K562 (cell line): ENCODE data around the gene MTIF3. TPM values are rescaled to one million over a fixed set of nuclear protein-coding genes. Genes with fewer than 3 reads are reported as not detected.

Experiments used
- BCLAF1 ChIP-seq, 2 experiments: fragments of 450-650 bp in 1 of 2; IDR thresholded peaks; 2 replicates each; pipeline ENCODE4 v1.6.1; 2011 to 2017; ENCODE audit warnings: low read depth in 2 of 2, antibody characterized with exemption in 1 of 2, borderline replicate concordance in 1 of 2, low read length in 1 of 2, mild to moderate bottlenecking in 1 of 2, mixed read lengths in 1 of 2; ENCODE audit not compliant: control insufficient read depth in 1 of 2
- BRD9 ChIP-seq: fragments of 450-650 bp; IDR thresholded peaks from 2 replicates; pipeline ENCODE4 v1.6.1; 2018; ENCODE audit warnings: low read depth; ENCODE audit not compliant: partially characterized antibody
- CBFB ChIP-seq: sonication (generic); formaldehyde crosslinking; IDR thresholded peaks from 2 replicates; pipeline ENCODE4 v1.4.0; 2020; ENCODE audit warnings: mild to moderate bottlenecking, missing genetic modification reagents
- CC2D1A ChIP-seq: fragments of 450-650 bp; IDR thresholded peaks from 2 replicates; pipeline ENCODE4 v1.6.1; 2017; ENCODE audit warnings: mild to moderate bottlenecking
- CCAR2 ChIP-seq: fragments of 200-400 bp; formaldehyde crosslinking; IDR thresholded peaks from 2 replicates; pipeline ENCODE4 v1.6.1; 2017; ENCODE audit warnings: mild to moderate bottlenecking, low read depth, low read length
- CHD4 ChIP-seq: fragments of 200-600 bp; sonication (generic); IDR thresholded peaks from 3 replicates; pipeline ENCODE4 v1.6.1; 2012; ENCODE audit warnings: low read depth, mild to moderate bottlenecking, mixed read lengths, low read length, inconsistent platforms; ENCODE audit not compliant: insufficient read depth, insufficient replicate concordance, poor library complexity, severe bottlenecking
- CREBBP ChIP-seq: IDR thresholded peaks from one replicate; pipeline ENCODE4 v1.6.1; 2012; ENCODE audit warnings: low read depth, mild to moderate bottlenecking, control low read depth, inconsistent platforms, low read length
- DIDO1 ChIP-seq: fragments of 450-650 bp; IDR thresholded peaks from 2 replicates; pipeline ENCODE4 v1.6.1; 2016; ENCODE audit warnings: low read depth, missing biosample characterization, missing genetic modification characterization
- ELF1 ChIP-seq: fragments of 200-800 bp; sonication (Bioruptor generic); IDR thresholded peaks from 2 replicates; pipeline ENCODE4 v1.6.1; 2016; ENCODE audit warnings: missing genetic modification characterization, missing compliant biosample characterization
- HOXB6 ChIP-seq: fragments of 250-450 bp; sonication (Bioruptor Pico); IDR thresholded peaks from 2 replicates; pipeline ENCODE4 v1.5.1; 2022; ENCODE audit warnings: mild to moderate bottlenecking, borderline replicate concordance
- MAFK ChIP-seq: IDR thresholded peaks from 2 replicates; pipeline ENCODE4 v1.6.1; 2011; ENCODE audit warnings: low read length, improper control_type of control experiment
- MXI1 ChIP-seq: IDR thresholded peaks from 2 replicates; pipeline ENCODE4 v1.6.1; 2011; ENCODE audit warnings: low read depth, mild to moderate bottlenecking, improper control_type of control experiment, low read length
- NELFE ChIP-seq: IDR thresholded peaks from 2 replicates; pipeline ENCODE4 v1.6.1; 2011; ENCODE audit warnings: mild to moderate bottlenecking; ENCODE audit not compliant: insufficient read depth, insufficient read length
- NFE2 ChIP-seq: IDR thresholded peaks from 2 replicates; pipeline ENCODE4 v1.6.1; 2014; ENCODE audit warnings: antibody characterized with exemption, low read depth
- PATZ1 ChIP-seq: fragments of 250-450 bp; sonication (Bioruptor Pico); IDR thresholded peaks from 2 replicates; pipeline ENCODE4 v1.5.0; 2020; ENCODE audit warnings: mild to moderate bottlenecking, borderline replicate concordance
- POLR2G ChIP-seq: fragments of 200-400 bp; formaldehyde crosslinking; IDR thresholded peaks from 2 replicates; pipeline ENCODE4 v1.6.1; 2017; ENCODE audit warnings: low read depth, mild to moderate bottlenecking, antibody characterized with exemption, low read length, moderate library complexity
- STAT5B ChIP-seq: fragments of 250-450 bp; sonication (Bioruptor Pico); IDR thresholded peaks from 2 replicates; pipeline ENCODE4 v1.8.0; 2021; ENCODE audit warnings: mild to moderate bottlenecking, inconsistent platforms
- TAF9B ChIP-seq: fragments of 450-650 bp; IDR thresholded peaks from 2 replicates; pipeline ENCODE4 v1.6.1; 2018; ENCODE audit warnings: mild to moderate bottlenecking; ENCODE audit not compliant: partially characterized antibody
- U2AF2 ChIP-seq: fragments of 200-400 bp; formaldehyde crosslinking; optimal IDR thresholded peaks from 2 replicates; pipeline ENCODE3; 2017; ENCODE audit warnings: low read depth, mild to moderate bottlenecking, low read length
- ZNF324 ChIP-seq: fragments of 250-450 bp; sonication (Bioruptor Pico); IDR thresholded peaks from 2 replicates; pipeline ENCODE4 v1.4.0; 2020; ENCODE audit warnings: mild to moderate bottlenecking
- ZNF347 ChIP-seq: fragments of 450-650 bp; formaldehyde crosslinking; IDR thresholded peaks from 2 replicates; pipeline ENCODE4 v1.4.0; 2020; ENCODE audit warnings: low read depth, mild to moderate bottlenecking, moderate library complexity
- ZNF449 ChIP-seq: fragments of 250-450 bp; sonication (Bioruptor Pico); IDR thresholded peaks from 2 replicates; pipeline ENCODE4 v1.8.0; 2022; ENCODE audit warnings: moderate library complexity, mild to moderate bottlenecking, inconsistent platforms
- polyA plus RNA-seq, 8 experiments: library from polyadenylated mRNA; depleted of rRNA in 4 of 8; stranded (reverse) in 5 of 8; unstranded in 3 of 8; fragments of >200 nt; fragmentation: Nextera tagmentation in 2 of 8; fragmentation: Illumina TruSeq in 1 of 8; extraction: Ambion mirVana in 2 of 8; extraction: Trizol in 1 of 8; gene quantifications; 2 replicates each; pipeline versions ENCODE4 v1.2.1 to v1.2.3, GENCODE V29; 2011 to 2014; ENCODE audit warnings: inconsistent platforms in 1 of 8, missing spikeins in 1 of 8
- total RNA-seq, 7 experiments: library from RNA; depleted of rRNA in 6 of 7; stranded (reverse); fragments of >200 nt in 6 of 7; fragmentation: Illumina TruSeq in 2 of 7; extraction: Trizol in 2 of 7; gene quantifications; 2 replicates each; pipeline versions ENCODE4 v1.2.1 to v1.2.3, GENCODE V29; 2011 to 2021; ENCODE audit warnings: low replicate concordance in 1 of 7

The MTIF3 gene
- total and polyA plus RNA-seq, 9 of the 15 experiments (the other 6 are each of a cell fraction or from before 2014, with no cell fraction given), result 23.5 to 73.6 (median 45.2) TPM

- no peak for TF ChIP-seq STAT5B
- no peak for TF ChIP-seq CHD4
- TF ChIP-seq CCAR2, result no peak
- TF ChIP-seq NFE2, result no peak
- TF ChIP-seq CBFB (CRISPR knock-in tag), result no peak
- TF ChIP-seq CREBBP, result no peak
- TF ChIP-seq BRD9, result no peak
- TF ChIP-seq ZNF347 (CRISPR knock-in tag), result no peak
- TF ChIP-seq CC2D1A, result no peak
- peak; percentile 83 for TF ChIP-seq POLR2G
- no peak for TF ChIP-seq TAF9B
- TF ChIP-seq HOXB6 (CRISPR knock-in tag), result no peak
- no peak for TF ChIP-seq DIDO1 (tag)
- TF ChIP-seq MXI1, result 0 out of 2 replicates have a peak, but pooled peaks have one; percentile 43
- no peak for TF ChIP-seq ZNF324 (CRISPR knock-in tag)
- no peak for TF ChIP-seq PATZ1 (CRISPR knock-in tag)
- TF ChIP-seq ZNF449, result no peak
- no peak for TF ChIP-seq MAFK
- no peak for TF ChIP-seq BCLAF1 (IDR thresholded peaks at IDR 0.05; ENCODE audit: borderline replicate concordance in 1 of 2, control insufficient read depth in 1 of 2, low read depth in 2 of 2, low read length in 1 of 2)
- no peak for TF ChIP-seq U2AF2
- peak; percentile 91 for TF ChIP-seq ELF1 (tag)
- TF ChIP-seq NELFE, result no peak
These were observed 25.9 kb downstream of the MTIF3 start, which contains the start of gene GTF3A (continued) for GRCh38 chr13:27424246-27425157.
